Mesenteric fat pad (tissue), 1 donor: ENCODE data around the gene USP17L11. TPM values are rescaled to one million over a fixed set of nuclear protein-coding genes. Genes with fewer than 3 reads are reported as not detected.
"Not testable (repeated sequence)": the region's sequence is repeated elsewhere in the genome, so short reads cannot be mapped to it uniquely, and the experiment has no call there.

Experiments used
- DNase-seq: peaks from one replicate; pipeline ENCODE4 v3.0.0-alpha.2; 2020; ENCODE audit warnings: low spot score
- long read RNA-seq: library from polyadenylated mRNA; unstranded; transcript quantifications from one replicate; pipeline ENCODE4 v2.0.0, GENCODE V29; 2020
- total RNA-seq: library from RNA; stranded (reverse); fragmentation: NEBNext Ultra II Directional; extraction: Animal tissue kit (Norgen Biotek cat#: 25700); gene quantifications from one replicate; pipeline ENCODE4 v1.2.1, GENCODE V29; 2021
- donor health status: DM: yes; HTN: yes; CAD: no.

USP17L11 gene
- not detected for total RNA-seq
- long read RNA-seq, result 0 reads

GRCh38 chr4:9215105-9215504 lies at the start of gene USP17L11:
Gene USP17L11, plus strand, starts transcription at chr4:9215405. Its CDS starts 0 bp downstream, at chr4:9215405.
- DNase-seq, result not testable (repeated sequence)

DNA sequence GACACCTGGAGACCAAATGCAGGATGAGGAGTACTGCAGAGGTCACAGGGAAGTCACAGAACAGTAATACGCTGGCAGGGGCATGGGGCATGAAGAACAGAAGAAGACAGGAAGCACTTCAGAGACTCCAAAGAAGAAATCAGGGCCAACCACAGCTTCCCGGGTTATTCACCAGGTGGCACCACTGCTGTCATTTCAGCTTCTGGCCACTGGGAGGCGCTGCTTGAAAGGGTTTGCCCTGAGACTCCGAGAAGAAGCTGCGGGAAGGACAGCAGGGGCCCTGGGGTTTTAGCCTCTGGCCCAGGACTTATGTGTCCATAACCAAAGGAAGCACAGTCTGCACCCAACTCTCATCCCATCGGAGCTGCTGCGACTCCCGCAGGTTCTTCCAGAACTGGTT lies 49.2 kb upstream of the USP17L11 start:
- not testable (repeated sequence) for DNase-seq

GRCh38 chr4:9169791-9170459 lies 45.3 kb upstream of the USP17L11 start, which contains the start of gene FAM90A26:
Gene FAM90A26, plus strand, starts transcription at chr4:9170409. Its CDS starts 2,764 bp downstream, at chr4:9173173.
- DNase-seq, result not testable (repeated sequence)

- DNase-seq, result not testable (repeated sequence)
Observed at GRCh38 chr4:9210357-9210756, 4.8 kb upstream of the USP17L11 start, which contains the start of gene USP17L10. Gene USP17L10, plus strand, starts transcription at chr4:9210657. Its CDS starts 0 bp downstream, at chr4:9210657.

GRCh38 chr4:9214701-9215100 lies 504 bp upstream of the USP17L11 start:
- DNase-seq, result peak; percentile 81

- DNase-seq, result not testable (repeated sequence)
Observed at GRCh38 chr4:9219852-9220251, 4.6 kb downstream of the USP17L11 start, which contains the start of gene USP17L12. Gene USP17L12, plus strand, starts transcription at chr4:9220152. Its CDS starts 0 bp downstream, at chr4:9220152.

DNA sequence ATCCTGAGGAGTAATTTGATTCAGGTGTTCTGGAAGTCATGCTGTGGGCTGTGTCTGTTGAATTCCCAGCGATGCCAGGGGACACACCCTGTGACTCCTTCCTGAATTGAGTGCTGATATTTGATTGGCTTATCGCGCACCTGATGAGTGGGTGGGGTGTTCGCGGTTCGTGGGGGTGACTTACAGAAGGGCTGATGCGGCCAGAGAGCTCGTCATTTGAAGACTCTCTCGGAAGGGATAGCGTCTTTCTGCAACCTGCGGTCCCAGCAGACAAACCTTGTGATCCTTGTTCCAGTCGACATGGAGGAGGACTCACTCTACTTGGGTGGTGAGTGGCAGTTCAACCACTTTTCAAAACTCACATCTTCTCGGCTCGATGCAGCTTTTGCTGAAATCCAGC lies 9.4 kb downstream of the USP17L11 start, which contains the start of gene USP17L13:
Gene USP17L13 (plus strand): TSS at position 301 of the 400 bp plus-strand sequence. CDS start 0 bp downstream, at position 301.
- DNase-seq, result not testable (repeated sequence)

GRCh38 chr4:9230249-9230648 lies 15.0 kb downstream of the USP17L11 start:
- DNase-seq, result not testable (repeated sequence)

DNA sequence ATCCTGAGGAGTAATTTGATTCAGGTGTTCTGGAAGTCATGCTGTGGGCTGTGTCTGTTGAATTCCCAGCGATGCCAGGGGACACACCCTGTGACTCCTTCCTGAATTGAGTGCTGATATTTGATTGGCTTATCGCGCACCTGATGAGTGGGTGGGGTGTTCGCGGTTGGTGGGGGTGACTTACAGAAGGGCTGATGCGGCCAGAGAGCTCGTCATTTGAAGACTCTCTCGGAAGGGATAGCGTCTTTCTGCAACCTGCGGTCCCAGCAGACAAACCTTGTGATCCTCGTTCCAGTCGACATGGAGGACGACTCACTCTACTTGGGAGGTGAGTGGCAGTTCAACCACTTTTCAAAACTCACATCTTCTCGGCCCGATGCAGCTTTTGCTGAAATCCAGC lies 18.9 kb downstream of the USP17L11 start, which contains the start of gene USP17L15:
Gene USP17L15 (plus strand): TSS at position 301 of the 400 bp plus-strand sequence. CDS start 0 bp downstream, at position 301.
- DNase-seq, result not testable (repeated sequence)

DNA sequence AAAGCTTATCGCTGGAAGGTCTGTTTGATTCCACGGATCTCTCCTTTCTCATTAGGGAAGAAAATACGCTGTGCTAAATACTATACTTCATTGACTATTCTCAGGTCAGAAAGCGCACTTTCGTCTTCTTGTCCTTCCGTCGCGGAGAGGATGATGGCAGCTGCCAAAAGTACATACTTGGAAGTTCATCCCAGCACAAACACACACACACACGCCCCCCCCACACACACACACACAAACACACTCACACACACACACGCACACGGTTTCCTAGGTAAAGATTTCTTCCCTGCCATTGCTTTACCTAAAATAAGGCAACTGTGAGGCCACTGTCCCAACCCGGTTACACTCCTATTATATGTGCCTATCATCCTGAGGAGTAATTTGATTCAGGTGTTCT lies 23.3 kb downstream of the USP17L11 start:
- DNase-seq, result peak; percentile 64

DNA sequence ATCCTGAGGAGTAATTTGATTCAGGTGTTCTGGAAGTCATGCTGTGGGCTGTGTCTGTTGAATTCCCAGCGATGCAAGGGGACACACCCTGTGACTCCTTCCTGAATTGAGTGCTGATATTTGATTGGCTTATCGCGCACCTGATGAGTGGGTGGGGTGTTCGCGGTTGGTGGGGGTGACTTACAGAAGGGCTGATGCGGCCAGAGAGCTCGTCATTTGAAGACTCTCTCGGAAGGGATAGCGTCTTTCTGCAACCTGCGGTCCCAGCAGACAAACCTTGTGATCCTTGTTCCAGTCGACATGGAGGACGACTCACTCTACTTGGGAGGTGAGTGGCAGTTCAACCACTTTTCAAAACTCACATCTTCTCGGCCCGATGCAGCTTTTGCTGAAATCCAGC lies 28.4 kb downstream of the USP17L11 start, which contains the start of gene USP17L17:
Gene USP17L17 (plus strand): TSS at position 301 of the 400 bp plus-strand sequence. CDS start 0 bp downstream, at position 301.
- not testable (repeated sequence) for DNase-seq

- peak; percentile 80 for DNase-seq
Observed at GRCh38 chr4:9247953-9248680, 32.9 kb downstream of the USP17L11 start, which contains the start of gene USP17L18. Gene USP17L18, plus strand, starts transcription at chr4:9248630. Its CDS starts 0 bp downstream, at chr4:9248630.

- DNase-seq, result not testable (repeated sequence)
Observed at GRCh38 chr4:9253078-9253477, 37.9 kb downstream of the USP17L11 start, which contains the start of gene USP17L19. Gene USP17L19, plus strand, starts transcription at chr4:9253378. Its CDS starts 0 bp downstream, at chr4:9253378.

DNA sequence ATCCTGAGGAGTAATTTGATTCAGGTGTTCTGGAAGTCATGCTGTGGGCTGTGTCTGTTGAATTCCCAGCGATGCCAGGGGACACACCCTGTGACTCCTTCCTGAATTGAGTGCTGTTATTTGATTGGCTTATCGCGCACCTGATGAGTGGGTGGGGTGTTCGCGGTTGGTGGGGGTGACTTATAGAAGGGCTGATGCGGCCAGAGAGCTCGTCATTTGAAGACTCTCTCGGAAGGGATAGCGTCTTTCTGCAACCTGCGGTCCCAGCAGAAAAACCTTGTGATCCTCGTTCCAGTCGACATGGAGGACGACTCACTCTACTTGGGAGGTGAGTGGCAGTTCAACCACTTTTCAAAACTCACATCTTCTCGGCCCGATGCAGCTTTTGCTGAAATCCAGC lies 42.6 kb downstream of the USP17L11 start, which contains the start of gene USP17L20:
Gene USP17L20 (plus strand): TSS at position 301 of the 400 bp plus-strand sequence. CDS start 0 bp downstream, at position 301.
- DNase-seq, result not testable (repeated sequence)

DNA sequence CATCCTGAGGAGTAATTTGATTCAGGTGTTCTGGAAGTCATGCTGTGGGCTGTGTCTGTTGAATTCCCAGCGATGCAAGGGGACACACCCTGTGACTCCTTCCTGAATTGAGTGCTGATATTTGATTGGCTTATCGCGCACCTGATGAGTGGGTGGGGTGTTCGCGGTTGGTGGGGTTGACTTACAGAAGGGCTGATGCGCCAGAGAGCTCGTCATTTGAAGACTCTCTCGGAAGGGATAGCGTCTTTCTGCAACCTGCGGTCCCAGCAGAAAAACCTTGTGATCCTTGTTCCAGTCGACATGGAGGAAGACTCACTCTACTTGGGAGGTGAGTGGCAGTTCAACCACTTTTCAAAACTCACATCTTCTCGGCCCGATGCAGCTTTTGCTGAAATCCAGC lies 47.4 kb downstream of the USP17L11 start, which contains the start of gene USP17L21:
Gene USP17L21 (plus strand): TSS at position 301 of the 400 bp plus-strand sequence. CDS start 0 bp downstream, at position 301.
- DNase-seq, result not testable (repeated sequence)

Other genes with a start within 250 kb of the USP17L11 start
- gene FAM90A26, start 45.0 kb upstream of the USP17L11 start, total RNA-seq, result not detected
- not detected for gene USP17L10, start 4.7 kb upstream of the USP17L11 start, total RNA-seq
- gene USP17L12, start 4.7 kb downstream of the USP17L11 start, total RNA-seq, result not detected
- gene USP17L13, start 9.5 kb downstream of the USP17L11 start, total RNA-seq, result not detected
- not detected for gene USP17L15, start 19.0 kb downstream of the USP17L11 start, total RNA-seq
- gene USP17L17, start 28.5 kb downstream of the USP17L11 start, total RNA-seq, result not detected
- not detected for gene USP17L18, start 33.2 kb downstream of the USP17L11 start, total RNA-seq
- gene USP17L19, start 38.0 kb downstream of the USP17L11 start, total RNA-seq, result not detected
- not detected for gene USP17L20, start 42.7 kb downstream of the USP17L11 start, total RNA-seq
- gene USP17L21, start 47.5 kb downstream of the USP17L11 start, total RNA-seq, result not detected
- gene USP17L22, start 52.2 kb downstream of the USP17L11 start, total RNA-seq, result not detected
- not detected for gene USP17L24, start 109.8 kb downstream of the USP17L11 start, total RNA-seq
- gene USP17L25, start 114.5 kb downstream of the USP17L11 start, total RNA-seq, result not detected
- not detected for gene USP17L26, start 119.3 kb downstream of the USP17L11 start, total RNA-seq
- gene USP17L5, start 124.0 kb downstream of the USP17L11 start, total RNA-seq, result not detected
- gene USP17L27, start 128.7 kb downstream of the USP17L11 start, total RNA-seq, result not detected
- gene USP17L28, start 133.5 kb downstream of the USP17L11 start, total RNA-seq, result not detected
- not detected for gene USP17L29, start 138.2 kb downstream of the USP17L11 start, total RNA-seq
- gene USP17L30, start 147.7 kb downstream of the USP17L11 start, total RNA-seq, result not detected
- not detected for gene DEFB131A, start 229.0 kb downstream of the USP17L11 start, total RNA-seq